B cell (primary cell): Measurements from ENCODE around the gene GIMAP2.

Source experiments
- CTCF ChIP-seq: fragments of 200-600 bp; IDR thresholded peaks from one replicate; pipeline ENCODE4 v1.8.0; 2022; ENCODE audit warnings: antibody characterized with exemption, mild to moderate bottlenecking
- EZH2 ChIP-seq: IDR thresholded peaks from 2 replicates; pipeline ENCODE4 v1.6.1; 2012; ENCODE audit warnings: borderline replicate concordance, low read depth, mild to moderate bottlenecking, moderate library complexity, low read length; ENCODE audit not compliant: insufficient read depth, poor library complexity, severe bottlenecking

GRCh38 chr7:150736864-150737263 lies 51.4 kb downstream of the GIMAP2 start:
- TF ChIP-seq CTCF (no peak), EZH2 (no peak)
